ENCODE data around the gene C1orf226. TPM values are rescaled to one million over a fixed set of nuclear protein-coding genes. Genes with fewer than 3 reads are reported as not detected.

The C1orf226 gene
- total and polyA plus RNA-seq, 12 donors, result 1.0 to 6.7 (median 5.3) TPM

- Histone ChIP-seq H3K27me3 (no peaks in the 10 kb centered on the region), H3K4me1 (peaks cover 0 to 13% (median 0%) of the 10 kb centered on the region in 9 donors), H3K27ac (no peak overlapping the region), H3K36me3 (no peaks in the 10 kb centered on the region), H3K4me3 (no peak overlapping the region), H3K9me3 (no peaks in the 10 kb centered on the region)
- 60 to 70% methylated on average over 1 of the region's 1 CpG for WGBS, 2 donors
- ATAC-seq (peak in 4 of 8 donors; percentile 16 to 61 (median 40)), DNase-seq (no peak)
- TF ChIP-seq CTCF (IDR thresholded peaks at IDR 0.05), result no peak
- intact Hi-C loops (cut with DNase I), result no loop called here
These were observed 22.6 kb upstream of the C1orf226 start for GRCh38 chr1:162358928-162359327.

GRCh38 chr1:162359523-162360236 is 21.8 kb upstream of the C1orf226 start:
- WGBS, 2 donors, result 93 to 94% methylated on average over 10 of the region's 10 CpGs
- no peak overlapping the region for H3K4me3 ChIP-seq
- intact Hi-C loops (cut with DNase I), result no loop called here
- DNase-seq (no peak), ATAC-seq (no peak)
- H3K9me3 ChIP-seq, result no peaks in the 10 kb centered on the region
- no peaks in the 10 kb centered on the region for H3K36me3 ChIP-seq
- H3K27me3 ChIP-seq, result no peaks in the 10 kb centered on the region
- no peak for TF ChIP-seq CTCF (IDR thresholded peaks at IDR 0.05)
- H3K4me1 ChIP-seq, result peaks cover 0 to 13% (median 0%) of the 10 kb centered on the region in 9 donors
- no peak overlapping the region for H3K27ac ChIP-seq

GRCh38 chr1:162360237-162360873 is 21.2 kb upstream of the C1orf226 start:
- Histone ChIP-seq H3K4me1 (peaks cover 0 to 13% (median 0%) of the 10 kb centered on the region in 9 donors), H3K27ac (no peak overlapping the region), H3K4me3 (no peak overlapping the region), H3K9me3 (no peaks in the 10 kb centered on the region), H3K36me3 (peaks cover 0 to 3% (median 0%) of the 10 kb centered on the region in 9 donors), H3K27me3 (no peaks in the 10 kb centered on the region)
- ATAC-seq (no peak), DNase-seq (no peak)
- no peak for TF ChIP-seq CTCF (IDR thresholded peaks at IDR 0.05)
- WGBS, 2 donors, result 96 to 98% methylated on average over 10 of the region's 10 CpGs
- intact Hi-C loops (cut with DNase I), result no loop called here

- DNase-seq (no peak), ATAC-seq (no peak)
- Histone ChIP-seq H3K4me1 (peaks cover 0 to 13% (median 0%) of the 10 kb centered on the region in 9 donors), H3K36me3 (peaks cover 0 to 6% (median 0%) of the 10 kb centered on the region in 9 donors), H3K27ac (no peak overlapping the region), H3K4me3 (no peak overlapping the region), H3K9me3 (no peaks in the 10 kb centered on the region), H3K27me3 (no peaks in the 10 kb centered on the region)
- TF ChIP-seq CTCF (IDR thresholded peaks at IDR 0.05), result no peak
- 93 to 98% methylated on average over 4 of the region's 4 CpGs for WGBS, 2 donors
- intact Hi-C loops (cut with DNase I), result no loop called here
These were observed 20.7 kb upstream of the C1orf226 start for GRCh38 chr1:162360874-162361260.
